Activated CD4-positive, alpha-beta T cell treated with anti-CD3 and anti-CD28 coated beads, Interleukin-2, amount 50 U/mL, for 4 hours (primary cell): ENCODE data around the gene MPL.
"Not testable (repeated sequence)": the region's sequence is repeated elsewhere in the genome, so short reads cannot be mapped to it uniquely, and the experiment has no call there.

ENCODE experiments used
- DNase-seq, 2 experiments: peaks; one replicate each; pipeline ENCODE4 v3.0.0-alpha.2; 2020

MPL gene

GRCh38 chr1:43358121-43358745 is 20.6 kb downstream of the MPL start:
- DNase-seq = no peak

DNA sequence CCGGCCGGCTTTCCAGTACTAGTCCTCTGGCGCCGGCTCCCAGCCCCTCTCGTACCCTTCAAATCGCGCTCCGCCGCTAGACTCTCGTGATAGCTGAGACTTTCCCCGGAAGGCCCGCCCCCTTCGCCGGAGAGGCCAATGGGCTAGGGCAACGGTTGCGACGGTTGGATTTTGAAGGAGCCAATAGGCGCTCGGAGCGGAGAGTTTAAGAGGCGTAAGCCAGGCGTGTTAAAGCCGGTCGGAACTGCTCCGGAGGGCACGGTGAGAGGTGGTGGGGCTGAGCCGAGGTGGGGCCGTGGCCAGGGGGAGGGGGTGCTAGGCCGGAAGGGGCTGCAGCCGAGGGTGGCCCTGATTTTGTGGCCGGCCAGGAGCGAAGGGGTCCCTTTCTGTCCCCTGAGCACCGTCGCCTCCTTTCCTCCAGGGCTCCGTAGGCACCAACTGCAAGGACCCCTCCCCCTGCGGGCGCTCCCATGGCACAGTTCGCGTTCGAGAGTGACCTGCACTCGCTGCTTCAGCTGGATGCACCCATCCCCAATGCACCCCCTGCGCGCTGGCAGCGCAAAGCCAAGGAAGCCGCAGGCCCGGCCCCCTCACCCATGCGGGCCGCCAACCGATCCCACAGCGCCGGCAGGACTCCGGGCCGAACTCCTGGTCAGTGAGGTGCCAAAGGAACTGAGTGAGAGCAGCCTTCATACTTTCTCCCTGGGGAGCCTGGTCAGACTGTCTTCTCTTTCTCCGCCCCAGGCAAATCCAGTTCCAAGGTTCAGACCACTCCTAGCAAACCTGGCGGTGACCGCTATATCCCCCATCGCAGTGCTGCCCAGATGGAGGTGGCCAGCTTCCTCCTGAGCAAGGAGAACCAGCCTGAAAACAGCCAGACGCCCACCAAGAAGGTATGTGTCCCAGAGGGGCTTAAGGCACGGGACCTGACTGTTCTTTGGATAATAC is 21.4 kb downstream of the MPL start, which contains the start of gene CDC20:
Gene CDC20 (plus strand): TSS at position 236 of the 948 bp plus-strand sequence. CDS start 235 bp downstream, at position 471.
- peak; percentile 96 to 97 for DNase-seq

DNA sequence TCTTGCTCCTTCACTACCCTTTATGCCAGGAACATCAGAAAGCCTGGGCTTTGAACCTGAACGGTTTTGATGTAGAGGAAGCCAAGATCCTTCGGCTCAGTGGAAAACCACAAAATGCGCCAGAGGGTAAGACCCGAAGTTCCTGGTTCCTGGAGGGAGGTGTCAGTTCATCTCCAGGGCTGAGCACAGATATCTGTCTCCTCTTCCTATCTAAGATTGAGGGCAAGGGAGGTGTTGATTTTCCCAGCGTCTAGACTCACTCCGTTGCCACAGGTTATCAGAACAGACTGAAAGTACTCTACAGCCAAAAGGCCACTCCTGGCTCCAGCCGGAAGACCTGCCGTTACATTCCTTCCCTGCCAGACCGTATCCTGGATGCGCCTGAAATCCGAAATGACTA is 22.1 kb downstream of the MPL start:
- DNase-seq = no peak

GRCh38 chr1:43360616-43361015 is 23.0 kb downstream of the MPL start:
- DNase-seq = no peak

DNA sequence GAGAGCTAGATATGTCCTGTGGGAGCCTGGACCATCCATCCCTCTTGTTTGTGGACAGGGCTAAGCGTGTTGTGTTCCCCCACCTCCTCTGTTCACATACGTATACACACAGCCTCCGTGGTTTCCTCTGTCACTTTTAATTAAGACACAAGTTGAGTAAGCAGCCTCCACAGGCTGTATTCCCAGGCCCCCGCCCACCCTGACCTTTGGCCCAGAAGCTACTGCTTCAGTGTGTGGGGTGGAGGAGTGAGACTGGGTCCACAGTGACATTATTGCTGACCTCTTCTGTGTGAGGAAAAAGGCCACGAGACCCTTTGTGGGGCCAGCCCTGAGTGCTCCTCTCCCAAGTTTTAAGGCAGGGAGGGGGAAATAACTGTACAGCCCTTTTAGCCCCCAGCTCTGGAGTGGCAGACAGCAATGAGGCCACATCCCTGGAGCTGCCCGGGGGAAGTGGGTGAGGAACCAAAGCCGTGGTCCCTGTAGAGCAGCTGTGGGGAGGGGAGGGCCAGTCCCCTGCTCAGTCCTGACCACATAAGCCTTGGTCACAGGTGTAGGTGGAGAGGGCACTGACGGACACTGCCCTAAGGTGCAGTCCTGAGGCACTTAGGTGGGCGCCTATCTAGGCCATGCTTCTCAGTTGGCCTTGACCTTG is 25.8 kb downstream of the MPL start:
- no peak for DNase-seq

GRCh38 chr1:43363935-43364525 is 26.4 kb downstream of the MPL start:
- DNase-seq = no peak

DNA sequence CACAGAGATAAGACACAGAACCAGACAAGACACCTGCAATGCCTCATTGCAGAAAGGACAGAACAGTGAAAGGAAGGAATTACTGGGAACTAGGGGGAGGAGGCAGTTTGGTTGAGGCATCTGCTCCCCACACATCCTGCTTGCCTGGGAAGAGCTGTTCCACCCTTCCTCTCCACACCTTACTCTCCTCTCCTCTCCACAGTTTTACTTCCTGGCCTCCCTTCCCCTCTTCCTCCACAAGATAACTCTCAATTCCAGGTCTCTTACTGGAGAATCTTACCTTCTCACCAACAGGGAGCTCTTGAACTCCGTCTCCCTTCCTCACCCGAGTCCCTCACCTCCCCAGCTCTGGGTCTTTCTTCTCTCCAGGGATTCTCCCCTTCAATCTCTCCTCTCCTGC is 28.1 kb downstream of the MPL start:
- no peak for DNase-seq

GRCh38 chr1:43366179-43366578 is 28.6 kb downstream of the MPL start:
- no peak for DNase-seq

GRCh38 chr1:43366601-43367025 is 29.0 kb downstream of the MPL start:
- no peak for DNase-seq

DNA sequence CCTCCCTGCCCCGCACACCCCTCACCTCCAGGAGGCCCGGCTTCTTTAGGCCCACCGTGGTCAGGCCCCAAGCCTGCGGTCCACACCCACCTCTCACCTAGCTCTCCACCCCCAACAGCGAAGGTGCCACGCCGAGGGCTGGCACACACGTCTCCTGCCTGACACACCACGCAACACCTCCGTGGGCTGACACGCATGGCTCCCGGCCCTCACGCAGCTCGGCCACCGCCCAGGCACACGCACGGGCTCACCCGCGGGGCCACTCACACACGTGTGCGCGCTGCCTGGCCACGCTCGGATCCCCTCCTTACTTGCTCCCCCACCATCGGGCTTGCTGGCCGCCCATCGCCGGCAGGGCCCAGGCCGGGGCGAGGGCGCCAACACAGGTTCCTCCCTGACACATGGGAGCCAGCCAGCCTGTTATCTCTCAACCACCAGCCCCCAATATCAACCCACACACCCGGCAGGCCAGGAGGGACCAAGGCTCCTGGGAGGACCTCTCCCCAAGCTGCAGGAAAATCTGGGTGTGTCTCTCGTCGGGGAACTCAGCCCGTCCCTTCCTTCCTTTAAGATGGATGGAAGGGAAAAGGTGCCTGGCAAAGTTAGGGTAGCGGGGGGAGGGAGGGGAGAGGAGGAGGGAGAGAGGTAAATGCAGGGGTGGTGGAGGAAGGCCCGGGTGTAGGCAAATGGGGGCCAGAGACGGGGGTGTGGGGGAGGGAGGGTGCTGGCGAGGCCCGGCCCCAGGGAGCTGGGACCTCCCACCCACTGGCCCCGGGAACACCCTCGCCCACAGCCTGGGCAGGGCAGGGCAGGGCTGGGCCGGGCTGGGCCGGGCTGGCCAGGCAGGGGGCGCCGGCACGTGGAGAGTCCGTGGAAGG is 29.6 kb downstream of the MPL start:
- DNase-seq = peak; percentile 27 to 41

DNA sequence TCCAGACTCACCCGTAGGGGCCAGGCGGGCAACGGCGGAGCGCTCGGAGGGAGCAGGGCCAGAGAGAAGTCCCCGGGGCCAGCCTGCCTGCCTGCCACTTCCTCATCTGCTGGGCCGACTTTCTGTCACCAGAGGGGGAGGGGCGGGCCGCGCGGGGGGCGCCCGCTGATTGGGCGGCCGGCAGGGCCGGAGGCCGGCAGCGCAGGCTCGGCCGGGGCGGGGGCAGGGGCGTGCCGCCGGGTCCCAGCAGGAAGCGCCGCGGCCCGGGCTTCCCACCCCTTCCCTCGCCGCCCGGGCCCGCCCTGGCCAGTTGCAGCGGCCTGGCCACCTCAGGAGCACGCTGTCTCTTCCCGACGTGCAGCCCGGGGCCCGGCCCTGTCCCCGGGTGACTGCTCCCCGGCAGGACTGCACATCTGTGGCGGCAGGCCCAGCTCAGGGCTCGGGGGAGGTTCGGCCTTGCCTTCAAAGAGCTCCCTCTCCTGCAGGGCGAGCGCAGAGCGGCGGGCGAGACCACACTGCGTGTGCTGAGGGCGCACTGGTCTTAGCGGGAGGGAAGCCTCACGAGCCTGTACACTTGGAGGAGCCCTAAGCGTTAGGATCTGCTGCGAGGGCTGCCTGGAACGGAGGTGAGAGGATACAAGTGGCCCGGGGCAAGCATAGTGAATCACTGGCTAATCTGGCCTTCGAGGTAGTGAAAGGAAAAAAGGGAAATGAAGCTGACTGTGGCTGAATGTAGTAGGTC is 30.5 kb downstream of the MPL start, which contains the start of gene ELOVL1:
Gene ELOVL1 (minus strand): TSS at position 108 of the 742 bp plus-strand sequence. CDS start 2,402 bp downstream, outside the sequence.
- DNase-seq = peak; percentile 71 to 73

- no peak for DNase-seq
Measured at GRCh38 chr1:43368646-43369020, 31.0 kb downstream of the MPL start.

DNA sequence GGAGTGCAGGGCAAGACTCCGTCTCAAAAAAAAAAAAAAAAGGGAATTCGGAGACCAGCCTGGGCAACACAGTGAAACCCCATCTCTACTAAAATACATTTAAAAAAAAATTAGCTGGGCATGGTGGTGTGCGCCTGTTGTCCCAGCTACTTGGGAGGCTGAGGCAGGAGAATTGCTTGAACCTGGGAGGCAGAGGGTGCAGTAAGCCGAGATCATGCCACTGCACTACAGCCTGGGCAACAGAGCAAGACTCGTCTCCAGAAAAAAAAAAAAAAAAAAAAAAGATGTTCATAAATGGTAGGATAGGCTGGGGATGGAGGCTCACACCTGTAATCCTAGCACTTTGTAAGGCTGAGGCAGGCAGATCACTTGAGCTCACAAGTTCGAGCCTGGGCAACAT is 32.2 kb downstream of the MPL start:
- not testable (repeated sequence) for DNase-seq

DNA sequence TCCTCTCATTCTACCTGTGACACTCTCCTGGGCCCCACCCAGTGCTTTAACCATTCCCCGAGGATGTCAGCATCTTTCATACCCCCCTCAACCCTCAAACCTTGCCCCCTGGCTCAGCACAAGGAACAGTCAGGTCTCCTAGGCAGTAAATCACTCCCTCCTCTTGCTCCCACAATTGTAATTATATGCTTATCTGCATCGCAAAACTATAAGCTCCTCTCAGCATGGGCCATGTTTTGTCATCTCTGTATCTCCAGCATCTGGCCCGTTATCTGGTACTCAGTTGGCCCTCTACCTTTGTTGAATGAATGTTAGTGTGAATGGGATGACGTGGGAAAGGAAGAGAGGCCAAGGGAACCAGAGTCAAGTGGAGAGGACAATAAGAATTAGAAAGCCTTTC is 32.9 kb downstream of the MPL start:
- no peak for DNase-seq

GRCh38 chr1:43372172-43372571 is 34.6 kb downstream of the MPL start:
- no peak for DNase-seq

GRCh38 chr1:43373066-43373940 is 35.7 kb downstream of the MPL start:
- no peak for DNase-seq

DNA sequence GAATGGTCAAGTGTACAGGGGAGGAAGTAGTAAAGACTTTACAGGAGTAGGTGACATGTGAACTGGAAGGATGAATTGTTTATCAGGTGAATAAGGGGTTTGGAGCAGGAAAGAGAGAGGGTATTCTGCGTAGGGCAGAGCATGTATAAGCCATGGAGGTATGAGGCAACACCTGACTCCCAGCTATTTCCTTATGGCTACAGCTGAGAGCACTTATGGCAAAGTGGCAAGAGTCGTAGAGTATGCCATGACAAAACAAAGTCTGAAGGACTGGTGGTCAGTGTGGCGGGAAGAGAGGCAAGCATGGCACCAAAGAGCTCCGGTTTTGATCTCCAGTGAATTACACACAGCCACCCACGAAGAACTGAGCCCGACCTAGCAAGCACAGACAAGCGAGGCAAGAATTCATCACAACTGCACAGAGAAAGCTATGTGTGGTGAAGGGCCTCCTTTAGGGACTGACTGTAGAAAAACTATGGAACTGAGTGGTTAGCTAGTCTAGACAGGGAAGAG is 39.2 kb downstream of the MPL start:
- DNase-seq = no peak

- no peak for DNase-seq
Measured at GRCh38 chr1:43377831-43378230, 40.2 kb downstream of the MPL start.

DNA sequence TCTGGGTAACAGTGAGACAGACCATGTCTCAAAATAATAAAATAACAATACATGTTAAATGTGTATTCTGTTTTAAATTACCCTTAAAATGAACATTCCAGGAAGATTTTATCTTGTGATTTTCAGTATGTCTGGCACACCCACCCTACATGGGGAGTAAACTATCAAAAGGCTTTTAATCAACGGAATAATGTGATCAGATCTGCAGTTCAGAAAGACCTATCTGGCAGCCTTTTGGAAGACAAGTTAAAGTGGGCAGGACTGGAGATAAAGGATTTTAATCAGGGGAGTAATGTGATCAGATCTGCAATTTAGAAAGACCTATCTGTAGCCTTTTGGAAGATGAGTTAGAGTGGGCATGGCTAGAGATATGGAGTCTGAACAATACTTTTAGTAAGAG is 41.9 kb downstream of the MPL start:
- DNase-seq = no peak

DNA sequence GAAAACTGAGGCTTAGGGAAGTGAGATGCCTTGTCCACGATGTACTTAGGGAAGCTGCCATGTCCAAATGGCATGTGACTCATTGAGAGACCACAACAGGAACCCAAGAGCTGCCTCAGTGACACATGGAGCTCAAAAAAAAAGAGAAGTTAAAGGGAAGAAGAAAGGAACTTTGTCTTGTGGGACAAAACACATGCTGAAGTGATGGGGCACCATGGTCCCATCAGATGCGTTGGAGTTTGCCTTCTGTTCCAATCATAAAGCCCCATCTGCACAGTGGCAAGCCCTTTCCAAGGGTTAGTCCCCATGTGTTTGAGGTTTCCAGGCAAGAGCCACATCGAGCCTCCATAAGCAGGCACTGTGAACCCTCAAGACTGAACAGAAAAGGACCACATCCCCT is 44.0 kb downstream of the MPL start:
- no peak for DNase-seq
